CMK (cell line): ENCODE results near the gene PDIA4.

Experiments
- DNase-seq: peaks from one replicate; pipeline ENCODE4 v3.0.0-alpha.2; 2010; ENCODE audit warnings: low read depth

Gene PDIA4

GRCh38 chr7:148967602-148968001, 60.7 kb downstream of the PDIA4 start:
- DNase-seq, result no peak

DNA sequence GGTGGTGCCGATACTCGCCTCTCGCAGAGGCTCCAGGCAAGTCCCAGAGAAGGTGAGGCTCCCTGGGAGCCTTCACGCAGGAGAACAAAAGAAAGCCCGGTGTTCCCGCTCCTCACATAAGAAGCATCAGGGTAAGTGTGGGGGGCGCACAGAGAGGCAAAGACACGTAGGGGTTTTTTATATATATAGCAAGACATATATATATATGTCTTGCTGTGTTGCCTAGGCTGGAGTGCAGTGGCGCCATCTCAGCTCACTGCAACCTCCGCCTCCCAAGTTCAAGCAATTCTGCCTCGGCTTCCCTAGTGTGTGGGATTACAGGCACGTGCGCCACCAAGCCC, 61.3 kb downstream of the PDIA4 start:
- no peak for DNase-seq

DNA sequence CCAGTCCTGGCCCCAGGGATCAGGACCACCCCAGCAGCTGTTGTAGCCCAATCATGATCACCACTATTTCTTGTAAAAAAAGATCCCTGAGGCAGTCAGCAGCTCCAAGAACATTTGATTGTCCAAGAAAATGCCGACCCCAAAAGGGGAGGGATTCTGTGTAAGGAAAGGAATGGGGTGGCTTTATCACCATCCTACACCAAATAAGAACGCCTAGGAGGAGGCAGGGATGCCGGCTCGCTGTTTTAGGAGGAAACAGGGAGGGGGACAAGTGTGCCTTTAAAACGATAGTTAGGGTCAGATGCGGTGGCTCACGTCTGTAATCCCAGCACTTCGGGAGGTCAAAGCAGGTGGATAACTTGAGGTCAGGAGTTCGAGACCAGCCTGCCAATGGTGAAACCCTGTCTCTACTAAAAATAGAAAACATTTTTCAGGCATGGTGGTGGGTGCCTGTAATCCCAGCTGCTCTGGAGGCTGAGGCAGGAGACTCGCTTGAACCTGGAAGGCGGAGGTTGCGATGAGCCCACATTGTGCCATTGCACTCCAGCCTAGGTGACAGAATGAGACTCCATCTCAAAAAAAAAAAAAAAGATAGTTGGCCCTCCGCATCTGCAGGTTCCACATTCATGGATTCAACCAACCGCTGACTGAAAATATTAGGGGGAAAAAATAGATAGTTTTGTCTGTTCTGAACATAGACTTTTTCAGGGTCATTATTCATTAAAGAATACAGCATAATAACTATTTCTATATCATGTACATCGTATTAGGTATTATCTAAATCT, 63.6 kb downstream of the PDIA4 start:
- no peak for DNase-seq

- no peak for DNase-seq
Observed at GRCh38 chr7:148963583-148964482, 64.5 kb downstream of the PDIA4 start.

- DNase-seq, result no peak
Observed at GRCh38 chr7:148962823-148963582, 65.3 kb downstream of the PDIA4 start.

GRCh38 chr7:148962440-148962822, 65.9 kb downstream of the PDIA4 start:
- DNase-seq, result no peak

DNA sequence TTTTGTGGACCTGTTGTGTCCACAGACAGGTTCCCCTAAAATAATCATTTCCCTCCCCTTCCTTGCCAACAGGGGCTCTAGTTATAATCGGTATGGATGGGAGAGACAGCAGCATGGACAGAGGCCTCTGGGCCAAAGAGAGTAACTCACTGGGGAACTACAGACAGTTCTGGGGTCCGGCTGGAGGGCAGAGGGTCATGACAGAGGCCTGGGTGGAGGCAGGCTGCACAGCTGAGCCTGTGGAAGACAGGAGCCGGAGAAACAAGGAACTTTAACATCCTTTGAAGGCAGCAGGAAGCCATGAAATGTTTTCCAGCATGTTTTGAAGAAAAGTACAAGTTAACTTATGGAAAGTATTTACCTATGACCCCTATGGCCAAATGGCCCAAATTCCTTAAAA, 68.6 kb downstream of the PDIA4 start:
- DNase-seq, result no peak

DNA sequence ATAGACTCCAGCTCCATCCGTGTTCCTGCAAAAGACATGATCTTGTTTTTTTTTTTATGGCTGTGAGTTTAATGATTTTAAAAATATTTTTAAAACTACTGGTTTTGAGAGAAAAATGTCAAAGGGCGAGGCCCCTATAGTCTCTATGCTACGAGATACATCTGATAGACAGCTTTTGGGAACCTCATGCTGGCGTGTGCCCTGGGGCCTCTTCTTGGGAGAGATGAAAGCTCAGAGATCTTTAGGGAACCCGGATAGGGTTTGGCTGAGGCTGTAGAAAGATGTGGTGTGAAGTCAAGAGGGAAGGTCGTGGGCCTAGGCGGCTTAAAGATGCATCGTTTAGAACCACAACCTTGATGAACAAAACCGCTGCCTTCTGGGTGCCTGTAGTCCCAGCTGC, 70.2 kb downstream of the PDIA4 start:
- DNase-seq, result no peak

- no peak for DNase-seq
Observed at GRCh38 chr7:148954766-148955165, 73.5 kb downstream of the PDIA4 start.

GRCh38 chr7:148953676-148954075, 74.6 kb downstream of the PDIA4 start:
- DNase-seq, result no peak
